Left cardiac atrium (tissue), 4 donors: Measurements from ENCODE around the gene PRDM16. TPM values are rescaled to one million over a fixed set of nuclear protein-coding genes. Genes with fewer than 3 reads are reported as not detected.

Experiments used
- ATAC-seq, 2 donors: fragments of 200-7000 bp; cut with Tn5 transposase; one replicate each; pipeline ENCODE4 v1.9.1; 2020; ENCODE audit warnings: mild to moderate bottlenecking in 2 of 2, moderate library complexity in 2 of 2
- DNase-seq: peaks from one replicate; pipeline ENCODE4 v3.0.0-alpha.2; 2020
- intact Hi-C, 2 donors: fragments of 100-400 bp; cut with DNase I; formaldehyde crosslinking; loops; one replicate each; pipeline versions ENCODE4 v1.14.1 to v1.15.1; 2022 to 2023
- total RNA-seq, 2 donors: library from RNA; stranded (reverse); fragmentation: NEBNext Ultra II Directional; extraction: Animal tissue kit (Norgen Biotek cat#: 25700); gene quantifications; one replicate each; pipeline ENCODE4 v1.2.1, GENCODE V29; 2021
- donor health status: DM: no; HTN: yes; CAD: no.
- donor health status: DM: no; HTN: yes; CAD: no; lungs with severe emphysema.
- donor health status: DM: yes; HTN: yes; CAD: no.
- donor health status: Dilated cardiomyopathy.

PRDM16 gene
- total RNA-seq, 2 donors from 2014 or later: 0.99 to 1.2 TPM

DNA sequence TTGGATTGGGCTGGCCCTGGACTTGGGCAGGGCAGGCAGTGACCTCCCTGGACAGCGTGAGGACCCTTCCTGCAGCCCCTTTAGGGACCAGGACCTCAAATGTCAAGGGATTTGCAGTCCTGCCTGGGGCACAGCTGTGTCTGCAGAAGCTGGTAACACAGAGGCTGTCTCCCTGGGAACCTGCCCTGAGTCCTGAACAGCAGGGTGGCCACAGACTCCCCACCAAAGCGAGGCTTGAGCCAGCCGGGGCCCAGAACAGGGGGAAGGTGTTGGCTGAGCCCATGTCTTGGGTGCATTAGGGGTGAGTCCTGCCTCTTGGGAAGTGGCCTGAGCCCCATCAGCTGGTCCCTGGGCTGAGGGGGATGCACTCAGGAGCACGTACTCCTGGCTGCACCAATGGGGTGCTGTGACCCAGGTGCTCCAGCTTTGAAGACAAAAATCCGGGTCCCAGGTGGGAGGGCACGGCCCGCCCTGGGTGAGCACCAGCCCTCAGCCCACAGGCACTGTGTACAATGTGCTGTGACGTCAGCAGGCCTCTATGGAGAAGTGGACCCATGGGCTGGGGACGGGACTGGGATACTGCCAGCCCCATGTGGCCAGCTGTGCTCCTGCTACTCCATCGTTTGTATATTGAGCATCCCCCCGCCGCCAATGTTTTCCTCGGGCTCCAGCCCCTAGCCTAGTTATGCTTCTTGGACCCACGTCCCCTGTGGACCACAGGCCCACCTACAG is 313.5 kb downstream of the PRDM16 start:
- ATAC-seq (no peak), DNase-seq (no peak)
- intact Hi-C loops: no loop called here

DNA sequence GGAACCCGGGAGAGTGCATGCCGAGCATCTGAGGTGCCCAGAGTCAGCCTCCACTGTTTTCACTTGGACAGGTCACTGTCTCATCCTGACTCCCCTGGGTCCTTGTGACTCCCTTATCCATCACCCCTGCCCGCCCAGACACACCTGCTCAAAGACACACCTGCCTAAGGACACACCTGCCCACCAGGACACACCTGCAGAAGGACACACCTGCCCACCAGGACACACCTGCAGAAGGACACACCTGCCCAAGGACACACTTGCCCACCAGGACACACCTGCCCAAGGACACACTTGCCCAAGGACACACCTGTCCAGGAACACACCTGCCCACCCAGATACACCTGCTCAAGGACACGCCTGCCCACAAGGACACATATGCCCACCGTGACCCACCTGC is 314.7 kb downstream of the PRDM16 start:
- intact Hi-C loops: no loop called here
- no peak for ATAC-seq

DNA sequence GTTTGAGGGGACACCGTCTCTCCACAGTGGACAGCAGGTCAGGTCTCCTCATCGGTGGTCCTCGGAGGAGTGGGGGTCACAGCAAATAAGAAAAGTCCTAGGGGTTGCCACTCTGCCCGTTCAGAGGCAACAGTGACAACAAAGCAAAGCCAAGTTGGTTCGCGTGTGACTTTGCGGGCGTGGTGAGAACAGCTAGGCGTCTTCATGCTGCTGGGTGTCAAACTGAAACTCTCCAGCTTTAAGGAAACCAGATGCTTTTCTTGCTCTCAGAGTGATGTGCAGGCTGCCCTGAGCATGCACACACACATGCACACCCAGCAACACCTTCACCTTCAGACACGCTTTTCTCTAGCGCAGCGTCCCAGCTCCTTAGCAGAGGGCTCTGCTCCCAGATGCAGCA is 315.4 kb downstream of the PRDM16 start:
- intact Hi-C loops: no loop called here
- ATAC-seq: no peak
- no peak for DNase-seq

More for the DNA sequence above, 314.7 kb downstream of the PRDM16 start:
- DNase-seq: no peak

DNA sequence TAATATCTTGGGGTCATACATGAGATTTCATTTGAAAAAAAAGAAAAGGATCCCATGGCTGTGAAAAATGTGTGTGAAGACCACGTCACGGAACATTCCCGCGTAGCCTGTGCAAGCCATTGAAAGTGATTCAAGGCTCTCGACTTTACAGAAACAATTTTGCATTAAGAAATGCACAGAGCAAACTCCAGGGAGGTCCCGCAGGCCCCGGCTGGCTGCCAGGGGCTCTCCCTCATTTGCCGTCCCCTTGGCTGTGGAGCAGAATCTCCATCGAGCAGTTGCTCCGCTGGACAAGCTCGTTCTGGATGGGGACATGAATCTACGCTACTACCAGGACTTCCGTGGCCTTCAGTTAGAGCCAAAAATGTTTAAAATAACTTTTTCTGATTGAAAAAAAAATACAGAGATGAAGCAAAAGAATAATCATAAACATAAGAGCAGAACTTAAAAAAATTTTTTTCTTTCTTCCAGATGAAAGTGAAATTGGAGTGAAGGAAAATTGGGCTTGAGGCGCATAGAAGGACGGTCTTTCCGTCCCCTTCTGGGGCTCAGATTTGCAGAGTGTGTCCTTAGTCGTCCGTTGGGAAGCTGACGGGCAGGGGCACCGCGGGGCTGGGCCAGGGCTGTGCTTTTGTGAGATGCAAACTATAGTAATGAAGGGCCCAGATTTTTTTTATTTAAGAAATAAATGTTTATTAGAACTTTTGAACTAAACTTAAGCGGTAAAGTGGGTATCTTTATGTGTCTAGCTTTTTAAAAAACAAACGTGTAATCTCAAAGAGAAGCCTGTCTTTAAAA is 317.4 kb downstream of the PRDM16 start:
- intact Hi-C loops: no loop called here
- DNase-seq: no peak
- no peak for ATAC-seq

DNA sequence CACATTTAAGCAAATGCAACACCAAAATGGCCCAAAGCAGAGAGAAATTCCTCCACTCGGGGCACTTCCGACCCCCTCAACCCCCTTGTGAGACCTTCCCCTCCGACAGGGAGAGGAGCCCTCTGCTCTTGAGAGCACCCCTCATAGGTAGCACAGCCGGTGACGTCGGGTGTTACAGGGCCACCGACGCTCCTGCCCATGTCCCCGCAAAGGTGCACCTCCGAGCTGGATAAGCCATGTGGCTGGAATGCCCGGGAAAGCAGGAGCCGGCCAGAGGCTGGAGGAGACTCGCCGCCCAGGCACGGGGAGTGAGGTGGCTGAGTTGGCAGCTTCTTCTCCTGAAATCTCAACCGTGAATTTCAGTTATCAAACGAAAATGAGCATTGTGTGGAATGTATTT is 318.4 kb downstream of the PRDM16 start:
- no peak for ATAC-seq
- intact Hi-C loops: no loop called here
- DNase-seq: no peak

DNA sequence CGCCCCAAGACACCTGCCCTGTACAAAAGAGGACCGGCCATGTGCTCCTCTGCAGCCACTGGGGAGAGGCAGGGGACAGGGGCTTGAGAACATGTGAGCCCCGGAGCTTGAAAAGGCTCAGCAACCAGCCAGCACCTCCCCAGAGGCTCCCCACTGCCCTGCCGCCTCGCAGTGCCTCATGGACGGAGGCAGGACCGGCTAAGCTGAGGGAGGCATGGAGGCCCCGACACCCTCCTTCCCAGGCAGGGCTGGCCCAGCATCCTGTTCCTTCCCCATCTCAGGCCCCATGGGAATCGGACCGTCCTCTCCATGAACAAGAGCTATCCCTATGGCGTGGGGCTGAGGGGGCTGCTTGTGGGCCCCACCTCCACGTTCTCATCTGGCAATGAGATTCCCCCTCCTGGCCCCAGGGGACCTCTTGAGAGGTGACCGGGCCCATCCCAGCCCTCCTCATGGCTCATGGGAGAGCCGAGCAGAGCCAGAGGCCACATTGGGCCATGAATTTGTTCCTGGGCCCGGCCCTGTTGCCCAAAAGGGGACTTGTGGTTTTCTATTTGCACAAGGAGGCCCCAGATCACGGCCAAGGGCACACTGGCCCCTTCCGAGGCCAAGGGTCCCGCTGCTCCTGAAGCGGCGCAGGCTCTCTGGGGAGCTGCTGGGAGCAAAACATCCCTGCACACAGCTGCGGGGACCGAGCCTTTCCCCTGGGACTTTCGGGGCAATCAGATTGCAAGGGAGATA is 320.3 kb downstream of the PRDM16 start:
- intact Hi-C loops: no loop called here
- no peak for DNase-seq
- ATAC-seq: no peak

DNA sequence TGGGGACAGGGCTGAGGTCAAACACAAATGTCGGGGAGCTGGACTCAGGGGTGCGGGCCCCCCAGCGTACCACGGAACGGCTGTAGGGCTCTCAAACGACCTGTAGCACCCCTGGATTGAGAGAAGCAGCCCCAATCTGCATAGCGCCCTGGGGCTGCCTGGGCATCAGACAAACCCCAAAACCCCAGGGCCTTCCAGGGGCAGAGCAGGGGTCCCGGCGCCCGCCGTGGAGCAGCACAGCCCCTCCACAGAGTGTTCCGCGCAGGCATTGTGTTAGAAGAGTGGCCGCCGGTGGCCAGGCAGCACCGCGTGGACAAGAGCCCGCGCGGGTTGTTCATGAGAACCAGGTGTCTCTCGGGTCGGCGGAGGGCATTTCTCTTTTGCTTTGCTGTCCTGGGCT is 321.3 kb downstream of the PRDM16 start:
- no peak for ATAC-seq
- no peak for DNase-seq
- intact Hi-C loops: no loop called here

DNA sequence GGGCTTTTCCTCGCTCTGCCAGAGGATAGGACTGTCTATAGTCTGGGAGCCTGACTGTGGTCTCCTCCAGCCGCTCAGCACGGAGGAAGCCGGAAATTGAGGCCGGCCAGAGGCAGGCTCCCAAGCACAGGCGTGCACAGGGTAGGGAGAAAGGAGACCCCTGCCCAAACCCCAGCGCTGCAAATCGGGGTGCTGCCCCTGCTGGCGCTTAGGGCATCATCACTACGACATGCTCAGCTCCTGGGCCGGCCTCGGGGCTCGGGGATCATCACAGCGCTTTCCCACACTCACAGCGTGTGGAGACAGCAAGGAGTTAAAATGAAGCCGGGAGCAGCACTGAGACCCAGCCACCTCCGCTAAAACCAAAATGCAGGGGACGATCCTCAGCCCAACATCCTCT is 322.7 kb downstream of the PRDM16 start:
- no peak for DNase-seq
- intact Hi-C loops: no loop called here
- no peak for ATAC-seq

DNA sequence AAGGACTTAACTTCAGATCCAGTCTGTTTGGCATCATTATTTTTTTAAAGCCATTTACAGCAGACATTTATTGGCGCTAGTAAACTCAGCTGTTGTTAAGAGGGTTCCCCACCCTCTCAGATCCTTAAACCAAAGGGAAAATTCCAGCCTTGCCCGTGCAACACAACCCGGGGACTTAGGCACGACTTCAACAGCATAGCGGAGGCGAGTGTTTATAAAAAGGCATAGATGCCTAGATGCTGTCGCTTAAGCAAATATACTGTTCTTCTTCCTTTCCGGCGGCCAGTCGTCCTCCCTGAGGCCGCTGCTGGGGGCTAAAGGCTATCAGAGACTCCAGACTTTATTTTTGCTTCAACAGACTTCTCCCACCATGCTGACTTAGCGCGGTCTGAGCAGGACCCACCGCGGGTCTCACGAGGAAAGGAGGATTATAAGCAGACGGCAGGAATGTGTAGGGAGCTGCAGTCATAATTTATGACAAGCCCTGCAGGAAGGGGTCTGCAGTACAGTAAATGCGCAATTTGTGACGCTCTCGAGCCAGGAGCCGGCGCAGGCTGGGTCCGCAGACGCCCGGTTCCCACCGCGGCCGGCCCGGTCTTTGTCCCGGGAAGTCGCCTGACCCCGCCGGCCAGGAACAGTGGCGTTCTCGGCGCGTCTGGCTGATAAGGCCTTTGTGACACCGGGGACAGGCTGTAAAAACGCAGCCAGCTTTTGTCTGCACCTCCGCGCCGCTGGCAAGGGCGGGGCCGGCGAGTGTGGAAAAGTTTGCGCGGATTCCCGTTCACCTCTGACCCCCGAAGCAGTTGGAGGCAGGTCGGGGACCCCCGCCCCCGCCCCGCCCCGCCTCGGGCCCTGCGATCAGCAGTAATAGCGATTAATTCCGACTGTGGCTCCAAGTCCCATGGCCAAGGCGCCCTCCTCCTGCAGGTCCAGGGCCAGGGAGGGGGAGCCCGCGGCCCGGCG is 324.3 kb downstream of the PRDM16 start:
- DNase-seq (peak; percentile 63), ATAC-seq (peak; percentile 59 to 67)
- intact Hi-C loops: no loop called here

DNA sequence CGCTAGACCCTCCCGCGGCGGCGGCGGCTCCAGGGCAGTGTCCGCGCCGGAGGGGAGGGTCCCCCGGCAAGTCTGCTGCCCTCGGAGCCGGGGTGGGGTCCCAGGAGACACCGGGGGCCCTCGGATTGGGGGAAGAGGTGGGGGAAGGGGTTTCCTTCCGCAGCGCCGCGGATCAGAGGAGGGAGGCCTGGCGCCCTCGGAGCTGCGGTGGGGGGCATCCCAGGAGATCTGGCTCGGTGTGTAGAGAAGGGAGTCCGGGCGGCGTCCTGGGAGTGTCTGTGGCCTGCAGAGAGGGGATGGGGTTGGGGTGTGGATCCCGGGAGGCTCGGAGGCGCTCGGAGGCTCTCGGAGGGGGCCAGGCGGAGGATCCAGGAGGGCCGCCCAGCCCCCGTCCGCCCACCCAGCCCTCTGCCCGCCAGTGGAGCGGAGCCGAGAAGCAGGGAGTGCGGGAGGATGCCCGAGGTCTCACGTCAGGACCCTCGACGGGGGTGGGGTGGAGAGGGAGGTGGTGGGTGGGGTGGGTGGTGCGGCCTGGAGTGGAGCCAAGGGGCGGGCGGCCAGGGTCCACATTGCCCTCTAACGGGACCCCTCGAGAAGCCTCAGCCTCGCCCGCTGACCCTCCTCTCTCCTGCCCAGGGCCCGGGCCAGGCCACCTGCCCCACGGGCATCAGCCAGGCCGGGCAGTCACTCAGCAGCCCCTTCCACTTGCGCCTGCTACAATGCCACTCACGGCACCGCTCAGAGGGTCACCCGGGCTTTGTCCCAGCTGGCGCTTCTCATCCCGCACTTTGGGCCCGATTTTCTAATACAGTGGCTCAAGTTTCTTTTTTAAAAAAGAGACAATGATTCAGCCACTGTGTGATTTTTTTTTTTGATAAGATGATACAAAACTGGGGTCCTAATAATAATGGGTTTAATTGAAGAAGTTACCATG is 325.3 kb downstream of the PRDM16 start:
- intact Hi-C loops: no loop called here
- ATAC-seq: peak; percentile 16 to 48
- DNase-seq: no peak

DNA sequence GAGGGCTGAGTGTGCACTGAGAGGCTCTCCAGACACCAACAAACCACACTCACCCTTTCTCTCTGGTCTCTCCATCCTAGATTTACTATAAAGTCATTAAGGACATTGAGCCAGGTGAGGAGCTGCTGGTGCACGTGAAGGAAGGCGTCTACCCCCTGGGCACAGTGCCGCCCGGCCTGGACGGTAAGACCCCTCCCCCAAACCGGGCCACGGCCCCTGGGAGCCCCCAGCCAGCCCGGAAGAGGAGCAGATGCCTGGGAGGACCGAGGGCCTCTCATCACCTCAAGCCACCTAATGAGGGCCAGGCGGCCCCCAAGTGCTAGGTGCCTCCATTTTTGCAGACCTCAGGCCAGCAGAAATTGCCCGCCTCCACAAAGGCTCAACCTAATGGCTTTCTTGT is 327.4 kb downstream of the PRDM16 start:
- intact Hi-C loops: no loop called here
- ATAC-seq: no peak
- DNase-seq: no peak

DNA sequence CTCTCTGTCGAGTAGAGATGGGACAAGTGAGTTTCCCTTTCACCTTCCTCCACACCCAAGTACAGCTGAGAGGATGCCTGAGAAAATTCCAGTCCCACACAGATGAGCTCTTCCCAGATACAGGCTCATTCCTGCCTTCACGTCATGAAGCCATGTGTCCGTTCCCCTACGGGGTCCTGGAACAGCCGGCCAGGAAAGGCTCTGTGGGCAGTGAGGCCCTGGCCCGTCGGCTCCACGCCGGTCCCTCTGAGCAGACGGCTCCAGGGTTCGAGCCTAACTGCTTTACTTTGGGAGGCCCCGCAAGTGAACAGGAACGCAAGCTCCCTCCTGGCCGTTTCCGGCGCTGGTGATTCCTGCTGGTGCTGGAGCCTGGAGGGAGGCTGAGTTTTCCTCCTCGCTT is 328.3 kb downstream of the PRDM16 start:
- DNase-seq (no peak), ATAC-seq (no peak)
- intact Hi-C loops: no loop called here

DNA sequence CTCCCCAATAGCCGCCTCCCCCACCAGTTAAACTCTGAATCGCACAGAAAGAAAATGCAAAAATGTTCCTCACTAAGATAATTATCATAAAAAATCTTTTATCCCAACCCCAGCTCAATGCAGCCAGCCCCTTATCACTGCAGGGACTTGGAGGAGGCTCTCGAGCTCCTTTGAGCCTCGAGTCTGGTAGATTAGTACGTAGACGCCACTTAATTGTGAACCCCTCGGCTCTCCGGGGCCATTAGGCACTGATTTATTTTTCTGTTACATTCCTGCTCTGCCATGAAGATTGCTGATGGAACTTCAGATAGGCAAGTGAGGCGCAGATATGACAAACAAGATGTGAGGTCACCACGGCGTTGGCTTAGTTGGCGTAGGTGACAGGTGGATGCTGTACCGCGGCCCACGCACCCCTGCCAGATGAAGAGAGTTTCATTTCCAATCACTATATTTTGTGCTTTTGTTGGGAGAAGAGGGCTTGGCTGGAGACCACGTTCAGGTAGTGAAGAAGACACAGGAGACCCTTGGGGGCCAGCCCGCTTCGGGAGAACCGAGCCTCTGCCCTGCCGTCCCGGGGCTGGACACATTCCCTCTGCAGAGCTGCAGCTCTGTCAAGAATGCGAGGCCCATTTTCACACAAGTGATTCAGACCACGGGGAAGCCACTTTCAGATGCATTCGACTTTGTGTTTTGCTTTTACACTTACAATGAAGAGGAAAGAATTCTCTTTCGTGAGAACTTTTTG is 329.6 kb downstream of the PRDM16 start:
- DNase-seq (no peak), ATAC-seq (no peak)
- intact Hi-C loops: no loop called here

DNA sequence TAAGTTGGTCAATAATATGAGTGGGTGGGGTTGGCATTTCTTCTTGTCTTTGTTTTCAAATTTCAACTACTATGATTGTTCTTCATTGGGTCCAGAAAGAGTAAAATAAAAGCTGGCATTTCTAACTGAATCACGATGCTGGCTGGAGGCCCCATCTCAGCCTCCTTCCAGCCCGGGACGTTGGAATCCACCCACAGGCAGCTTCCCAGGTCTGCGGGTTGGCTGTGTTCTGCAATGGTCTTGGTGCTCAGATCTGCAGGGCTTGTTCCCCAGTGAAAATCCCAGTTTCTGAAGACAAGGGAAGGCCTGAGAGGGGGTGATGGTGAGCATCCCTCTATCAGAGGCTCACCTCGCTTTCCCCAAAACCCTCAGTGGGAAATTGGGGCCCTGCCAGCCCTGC is 330.7 kb downstream of the PRDM16 start:
- intact Hi-C loops: loop anchor here in 1 of 2 donors (10.0 kb wide), 1 partner anchor 335 kb away; the partner anchor contains the start of gene PRDM16
- DNase-seq (no peak), ATAC-seq (peak in 1 of 2 donors; percentile 33)

DNA sequence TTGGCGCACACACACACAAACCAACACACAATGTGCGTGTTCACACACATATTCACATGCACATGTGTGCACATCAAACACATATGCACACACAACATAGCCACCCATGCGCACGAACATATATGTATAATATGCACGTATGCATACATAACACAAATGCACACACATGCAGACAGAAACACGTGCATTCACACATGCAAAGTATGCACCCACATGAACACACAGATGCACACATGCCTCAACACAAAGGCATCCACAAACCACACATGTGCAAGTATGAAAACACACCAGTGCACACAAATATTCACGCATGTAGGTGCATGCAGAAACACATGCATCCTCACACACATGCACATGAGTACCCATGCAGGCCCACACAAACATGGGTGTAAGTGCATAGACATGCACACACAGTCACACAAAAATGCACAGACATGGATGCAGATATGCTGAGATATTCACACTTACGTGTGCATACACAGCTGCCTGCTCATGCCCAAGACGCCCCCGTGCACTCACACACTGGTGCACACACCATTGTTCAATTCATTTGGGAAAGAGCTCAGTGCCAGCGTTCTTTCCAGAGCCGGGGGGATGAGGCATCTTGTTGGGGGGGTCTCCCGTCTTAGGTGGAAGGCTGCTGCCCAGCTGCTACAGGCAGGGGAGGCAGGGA is 332.7 kb downstream of the PRDM16 start:
- intact Hi-C loops: loop anchor here in 1 of 2 donors (10.0 kb wide), 1 partner anchor 337 kb away; the partner anchor contains the start of gene PRDM16

DNA sequence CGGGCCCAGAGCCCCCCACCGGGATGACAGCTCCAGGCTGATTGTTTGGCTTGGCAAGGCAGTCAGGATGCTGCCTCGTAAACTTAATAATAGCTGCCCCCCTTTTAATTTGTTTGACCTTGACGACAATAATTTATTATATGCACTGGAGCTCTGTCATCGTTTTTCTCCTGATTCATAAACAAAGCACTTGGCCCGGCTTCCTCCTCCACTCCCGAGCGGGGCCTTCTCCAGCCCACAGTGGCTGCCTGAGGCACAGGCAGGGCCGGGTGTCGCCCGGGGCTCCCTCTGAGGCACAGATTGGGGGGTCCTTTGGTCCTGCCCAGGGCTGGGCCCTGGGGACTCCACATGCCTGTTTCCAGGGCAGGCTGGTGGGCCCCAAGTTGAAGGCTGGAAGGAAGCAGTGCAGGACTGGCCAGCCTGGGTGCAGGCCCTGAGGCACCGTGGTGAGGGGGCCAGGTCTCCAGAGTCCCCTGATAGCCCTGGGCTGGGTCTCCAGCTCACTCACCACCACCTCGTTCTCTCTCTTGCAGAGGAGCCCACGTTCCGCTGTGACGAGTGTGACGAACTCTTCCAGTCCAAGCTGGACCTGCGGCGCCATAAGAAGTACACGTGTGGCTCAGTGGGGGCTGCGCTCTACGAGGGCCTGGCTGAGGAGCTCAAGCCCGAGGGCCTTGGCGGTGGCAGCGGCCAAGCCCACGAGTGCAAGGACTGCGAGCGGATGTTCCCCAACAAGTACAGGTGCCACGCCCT is 333.4 kb downstream of the PRDM16 start:
- intact Hi-C loops: loop anchor here in 1 of 2 donors (10.0 kb wide), 1 partner anchor 338 kb away; the partner anchor contains the start of gene PRDM16
- ATAC-seq: no peak
- no peak for DNase-seq

More for the DNA sequence above, 332.7 kb downstream of the PRDM16 start:
- no peak for DNase-seq
- ATAC-seq: no peak
